SJSA1 (cell line): ENCODE data around the gene DYNC2I2. TPM values are rescaled to one million over a fixed set of nuclear protein-coding genes. Genes with fewer than 3 reads are reported as not detected.

ENCODE experiments used
- DNase-seq, 2 experiments: peaks; one replicate each; pipeline ENCODE4 v3.0.0-alpha.2; 2015 to 2020; ENCODE audit warnings: low spot score in 2 of 2, low read depth in 1 of 2
- H3K27ac ChIP-seq: fragments of 250-450 bp; sonication (Bioruptor Pico); 2 replicates; pipeline ENCODE4 v1.5.1; 2020; ENCODE audit warnings: mild to moderate bottlenecking, moderate library complexity
- H3K27me3 ChIP-seq: fragments of 250-450 bp; sonication (Bioruptor Pico); replicated peaks from 2 replicates; pipeline ENCODE4 v1.5.1; 2020; ENCODE audit warnings: mild to moderate bottlenecking, moderate library complexity
- H3K36me3 ChIP-seq: fragments of 250-450 bp; sonication (Bioruptor Pico); 2 replicates; pipeline ENCODE4 v1.5.1; 2020; ENCODE audit warnings: mild to moderate bottlenecking
- H3K4me1 ChIP-seq: fragments of 250-450 bp; sonication (Bioruptor Pico); replicated peaks from 2 replicates; pipeline ENCODE4 v1.6.1; 2021; ENCODE audit warnings: mild to moderate bottlenecking
- H3K4me3 ChIP-seq: fragments of 250-450 bp; sonication (Bioruptor Pico); 2 replicates; pipeline ENCODE4 v1.5.1; 2020; ENCODE audit warnings: mild to moderate bottlenecking
- H3K9me3 ChIP-seq: fragments of 250-450 bp; sonication (Bioruptor Pico); replicated peaks from 2 replicates; pipeline ENCODE4 v1.5.1; 2020; ENCODE audit warnings: mild to moderate bottlenecking
- total RNA-seq: library from RNA; depleted of rRNA; stranded (reverse); fragments of >200 nt; shearing (Covaris generic); gene quantifications from 2 replicates; pipeline ENCODE4 v1.2.3, GENCODE V29; 2014

The DYNC2I2 gene
- total RNA-seq, 1 experiment from 2014 or later, result 85.3 TPM

DNA sequence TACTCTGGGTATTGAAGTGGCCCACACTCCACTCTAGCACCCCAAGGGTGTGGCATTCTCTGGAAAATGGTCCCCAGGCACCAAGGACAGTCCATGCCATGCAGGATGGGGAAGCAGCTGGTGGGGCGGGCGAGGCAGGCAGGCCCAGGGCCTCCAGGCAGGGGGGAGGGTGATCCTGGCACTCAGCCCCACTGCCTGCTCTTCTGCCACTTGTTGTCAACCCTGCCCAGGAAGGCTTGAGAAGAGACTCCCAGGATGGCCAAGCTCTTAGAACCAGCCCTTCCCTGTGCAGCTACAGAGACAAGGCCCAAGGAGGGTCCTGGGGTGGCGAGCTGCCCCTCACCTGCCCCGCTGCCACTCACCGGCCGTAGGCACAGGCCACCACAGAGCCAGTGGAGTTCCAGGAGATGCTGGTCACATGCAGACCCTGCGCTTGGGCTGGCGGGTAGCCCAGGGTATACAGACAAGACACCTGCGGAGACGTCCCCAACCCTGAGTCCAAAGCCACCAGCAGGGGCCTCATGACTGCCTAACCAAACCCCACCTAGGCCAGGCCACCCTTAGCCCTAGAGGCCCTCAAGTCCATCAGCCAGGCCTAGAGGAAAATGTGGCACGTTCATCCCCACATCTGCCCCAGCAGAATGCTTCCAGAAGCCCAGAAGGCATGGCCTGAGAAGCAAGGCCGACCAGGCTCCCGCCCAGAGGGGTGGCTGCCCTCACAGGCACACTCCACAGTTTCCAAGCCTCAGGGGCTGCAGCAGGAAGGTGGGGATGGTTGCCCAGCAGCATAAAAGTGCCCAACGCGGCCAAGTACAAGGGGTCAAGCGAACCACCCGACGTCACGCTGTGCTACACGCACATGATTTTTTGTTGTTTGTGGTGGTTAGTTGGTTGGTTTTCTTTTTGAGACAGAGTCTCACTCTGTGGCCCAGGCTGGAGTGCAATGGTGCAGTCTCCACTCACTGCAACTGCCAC, 19.8 kb downstream of the DYNC2I2 start:
- H3K27ac ChIP-seq, result peak overlapping the region; percentile 100
- H3K36me3 ChIP-seq, result peaks cover 69% of the 10 kb centered on the region
- peaks cover 25% of the 10 kb centered on the region for H3K4me1 ChIP-seq
- no peaks in the 10 kb centered on the region for H3K27me3 ChIP-seq
- DNase-seq, result no peak
- no peak overlapping the region for H3K4me3 ChIP-seq
- no peaks in the 10 kb centered on the region; the same call in 1 of the 2 replicates for H3K9me3 ChIP-seq

DNA sequence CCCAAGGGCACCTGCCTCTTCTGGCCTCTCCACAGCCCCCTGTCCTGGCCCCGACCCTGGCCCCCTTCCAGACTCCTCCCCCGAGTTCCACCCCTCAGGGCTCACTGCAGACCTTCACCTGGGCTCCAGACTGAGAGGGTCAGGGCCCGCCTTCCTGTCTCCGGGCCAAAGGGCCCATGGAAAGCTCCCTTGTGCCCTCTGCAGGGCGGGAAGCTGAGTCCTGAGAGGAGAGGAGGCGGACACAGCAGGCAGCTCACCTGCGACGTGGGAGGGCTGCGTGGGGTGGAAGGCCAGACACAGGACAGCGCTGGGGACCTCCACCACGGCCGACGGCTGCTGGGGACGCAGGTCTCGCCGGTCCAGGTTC, 20.6 kb downstream of the DYNC2I2 start:
- peak; percentile 51 to 73 for DNase-seq
- H3K4me3 ChIP-seq, result peak overlapping the region; percentile 13; the same call in 1 of the 2 replicates
- no peaks in the 10 kb centered on the region; the same call in 1 of the 2 replicates for H3K9me3 ChIP-seq
- H3K27me3 ChIP-seq, result no peaks in the 10 kb centered on the region
- H3K4me1 ChIP-seq, result peaks cover 25% of the 10 kb centered on the region
- peak overlapping the region; percentile 100 for H3K27ac ChIP-seq
- H3K36me3 ChIP-seq, result peaks cover 78% of the 10 kb centered on the region

DNA sequence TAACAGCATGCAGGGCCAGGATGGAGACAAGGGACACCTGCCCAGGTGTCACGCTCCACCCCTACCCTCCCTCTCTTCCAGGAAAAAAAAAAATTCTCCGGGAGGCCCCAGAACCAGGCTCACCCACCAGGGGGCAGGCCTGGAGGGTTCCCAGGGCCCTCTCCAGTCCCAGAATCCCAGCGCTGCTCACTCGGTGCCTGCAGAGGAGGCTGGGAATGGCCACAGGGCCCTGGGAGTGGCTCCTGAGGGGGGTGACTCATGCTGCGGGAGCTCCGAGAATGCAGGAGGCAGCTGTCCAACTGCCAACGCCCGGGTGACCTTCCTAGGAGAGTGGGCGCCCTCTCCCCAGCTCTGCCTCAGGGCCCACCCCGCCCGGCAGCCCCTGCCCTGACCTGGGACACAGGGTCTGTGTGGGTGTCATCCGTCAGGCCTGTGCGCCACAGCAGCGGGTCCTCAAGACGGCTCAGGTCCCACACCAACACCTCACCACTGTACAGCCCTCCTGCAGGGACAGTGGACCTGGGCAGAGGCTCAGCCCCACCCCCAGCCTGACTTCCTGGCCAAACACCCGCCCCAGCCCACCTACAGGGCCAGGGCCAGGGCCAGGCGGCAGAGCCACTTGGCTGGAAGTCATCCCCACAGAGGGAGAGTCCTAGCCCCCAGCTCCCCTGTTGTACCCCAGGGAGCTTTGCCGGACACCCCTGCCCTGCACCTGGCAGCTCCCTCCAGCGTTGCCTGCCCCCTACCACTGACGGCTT, 21.2 kb downstream of the DYNC2I2 start:
- H3K4me3 ChIP-seq, result peak overlapping the region; percentile 13
- peaks cover 81% of the 10 kb centered on the region for H3K36me3 ChIP-seq
- peak; percentile 96 to 99 for DNase-seq
- no peaks in the 10 kb centered on the region; the same call in 1 of the 2 replicates for H3K9me3 ChIP-seq
- peak overlapping the region; percentile 100 for H3K27ac ChIP-seq
- peaks cover 25% of the 10 kb centered on the region for H3K4me1 ChIP-seq
- H3K27me3 ChIP-seq, result no peaks in the 10 kb centered on the region

DNA sequence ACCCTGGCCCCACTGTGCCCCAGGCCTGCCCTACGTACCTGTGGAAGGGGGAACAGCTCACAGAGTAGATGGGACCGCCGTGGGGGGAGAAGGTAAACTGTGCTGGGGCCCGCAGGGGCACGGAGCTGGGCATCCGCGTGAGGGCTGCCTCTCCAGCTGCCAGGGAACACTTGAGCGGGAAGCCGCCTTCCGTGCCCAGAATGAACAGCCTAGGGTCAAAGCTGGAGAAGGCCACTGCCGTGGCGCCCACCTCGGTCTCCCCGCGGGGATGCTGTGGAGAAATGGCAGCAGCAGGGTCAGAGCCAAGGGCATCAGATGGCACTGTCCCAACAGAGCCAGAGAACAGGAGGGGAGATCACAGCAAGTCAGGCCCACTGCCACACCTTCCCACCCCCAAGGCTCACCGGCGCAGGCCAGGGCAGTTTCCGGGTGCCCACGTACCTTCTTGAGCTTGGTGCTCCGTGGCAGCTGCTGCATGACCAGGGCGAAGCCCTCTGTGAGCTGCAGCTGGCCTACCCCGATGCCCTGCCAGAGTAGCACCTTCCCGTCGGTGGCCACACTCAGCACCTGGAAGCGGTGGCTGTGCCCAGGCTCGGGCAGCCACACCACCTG, 21.9 kb downstream of the DYNC2I2 start:
- Histone ChIP-seq H3K4me1 (peaks cover 25% of the 10 kb centered on the region), H3K4me3 (no peak overlapping the region), H3K36me3 (peaks cover 84% of the 10 kb centered on the region), H3K9me3 (no peaks in the 10 kb centered on the region; the same call in 1 of the 2 replicates), H3K27me3 (no peaks in the 10 kb centered on the region), H3K27ac (peak overlapping the region; percentile 100)
- DNase-seq, result no peak

DNA sequence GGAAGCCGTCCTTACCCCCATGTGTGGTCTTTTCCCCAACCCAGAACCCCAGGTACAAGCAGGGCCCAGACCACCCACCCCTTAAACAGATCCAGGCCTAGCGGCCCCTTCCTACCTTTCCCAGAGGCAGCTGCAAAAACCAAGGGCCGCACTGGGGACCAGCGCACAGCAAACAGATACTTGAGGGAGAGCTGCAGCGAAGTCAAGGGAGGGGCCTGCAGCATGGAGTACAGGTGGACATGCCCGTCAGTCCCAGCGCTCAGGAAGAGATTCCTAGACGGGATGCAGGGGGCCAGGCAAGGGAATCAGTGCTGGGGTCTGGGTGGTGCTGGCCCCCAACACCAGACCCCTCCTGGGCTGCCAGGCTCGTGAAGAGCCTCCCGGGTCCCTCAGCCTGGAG, 22.5 kb downstream of the DYNC2I2 start:
- no peak for DNase-seq

DNA sequence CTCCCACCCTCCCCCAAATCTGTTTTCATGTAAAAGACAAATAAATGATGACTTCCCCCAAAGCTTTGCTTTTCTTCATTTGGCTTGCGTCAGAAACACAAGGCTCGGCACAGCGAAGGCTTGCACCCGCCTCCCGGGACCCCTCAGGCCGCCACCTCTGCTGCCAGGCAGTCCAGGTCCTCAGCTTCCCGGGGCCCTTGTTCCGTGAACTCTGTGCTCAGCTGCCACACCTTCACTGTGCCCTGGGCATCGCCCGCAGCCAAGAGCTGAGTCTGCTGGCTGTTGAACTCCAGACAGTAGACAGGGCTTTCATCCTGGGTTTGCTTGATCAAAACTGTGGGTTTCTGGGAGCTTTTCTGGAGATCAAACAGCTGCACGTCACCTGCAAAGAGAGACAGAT, 23.0 kb downstream of the DYNC2I2 start:
- Histone ChIP-seq H3K4me3 (no peak overlapping the region), H3K4me1 (peaks cover 25% of the 10 kb centered on the region), H3K36me3 (peaks cover 91% of the 10 kb centered on the region), H3K27ac (no peak overlapping the region), H3K9me3 (no peaks in the 10 kb centered on the region; the same call in 1 of the 2 replicates), H3K27me3 (no peaks in the 10 kb centered on the region)
- DNase-seq, result no peak

More for the DNA sequence above, 22.5 kb downstream of the DYNC2I2 start:
- Histone ChIP-seq H3K27ac (0 out of 2 replicates have a peak overlapping the region, but pooled peaks have one; percentile 100), H3K36me3 (peaks cover 90% of the 10 kb centered on the region), H3K4me3 (no peak overlapping the region), H3K9me3 (no peaks in the 10 kb centered on the region; the same call in 1 of the 2 replicates), H3K27me3 (no peaks in the 10 kb centered on the region), H3K4me1 (peaks cover 25% of the 10 kb centered on the region)

DNA sequence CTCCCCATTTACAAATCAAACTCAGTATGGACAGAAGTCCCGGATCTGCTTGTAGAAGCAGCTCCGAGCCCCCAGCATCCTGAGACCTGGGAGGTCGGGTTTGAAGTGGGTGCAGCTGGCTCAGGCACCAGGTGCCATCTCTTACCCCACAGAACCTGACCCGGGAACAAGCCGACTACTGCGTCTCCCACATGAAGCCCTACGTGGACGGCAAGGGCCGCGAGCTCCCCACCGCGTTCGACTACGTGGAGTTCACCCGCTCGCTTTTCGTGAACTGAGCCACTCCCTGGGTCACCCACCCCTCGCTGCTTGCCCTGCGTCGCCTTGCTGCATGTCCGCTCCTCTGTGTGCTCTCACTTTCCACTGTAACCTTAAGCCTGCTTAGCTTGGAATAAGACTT, 23.6 kb downstream of the DYNC2I2 start:
- H3K27me3 ChIP-seq, result no peaks in the 10 kb centered on the region
- H3K4me1 ChIP-seq, result peaks cover 25% of the 10 kb centered on the region
- H3K4me3 ChIP-seq, result no peak overlapping the region
- no peak for DNase-seq
- H3K27ac ChIP-seq, result no peak overlapping the region
- peaks cover 95% of the 10 kb centered on the region for H3K36me3 ChIP-seq
- H3K9me3 ChIP-seq, result no peaks in the 10 kb centered on the region; the same call in 1 of the 2 replicates

DNA sequence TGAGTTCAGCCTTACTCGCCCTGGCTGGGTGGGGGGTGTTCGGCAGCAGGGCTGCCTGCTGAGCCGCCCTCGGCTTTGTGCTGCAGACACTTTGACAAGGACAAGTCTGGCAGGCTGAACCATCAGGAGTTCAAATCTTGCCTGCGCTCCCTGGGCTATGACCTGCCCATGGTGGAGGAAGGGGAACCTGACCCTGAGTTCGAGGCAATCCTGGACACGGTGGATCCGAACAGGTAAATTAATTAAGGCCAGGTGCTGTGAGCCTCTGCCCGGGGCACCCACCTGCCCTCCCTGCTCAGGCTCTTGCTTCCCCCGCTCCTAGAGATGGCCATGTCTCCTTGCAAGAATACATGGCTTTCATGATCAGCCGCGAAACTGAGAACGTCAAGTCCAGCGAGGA, 24.2 kb downstream of the DYNC2I2 start:
- H3K4me3 ChIP-seq, result no peak overlapping the region
- H3K4me1 ChIP-seq, result peaks cover 25% of the 10 kb centered on the region
- H3K27me3 ChIP-seq, result no peaks in the 10 kb centered on the region
- H3K27ac ChIP-seq, result no peak overlapping the region
- peaks cover 95% of the 10 kb centered on the region for H3K36me3 ChIP-seq
- DNase-seq, result no peak
- H3K9me3 ChIP-seq, result no peaks in the 10 kb centered on the region; the same call in 1 of the 2 replicates

DNA sequence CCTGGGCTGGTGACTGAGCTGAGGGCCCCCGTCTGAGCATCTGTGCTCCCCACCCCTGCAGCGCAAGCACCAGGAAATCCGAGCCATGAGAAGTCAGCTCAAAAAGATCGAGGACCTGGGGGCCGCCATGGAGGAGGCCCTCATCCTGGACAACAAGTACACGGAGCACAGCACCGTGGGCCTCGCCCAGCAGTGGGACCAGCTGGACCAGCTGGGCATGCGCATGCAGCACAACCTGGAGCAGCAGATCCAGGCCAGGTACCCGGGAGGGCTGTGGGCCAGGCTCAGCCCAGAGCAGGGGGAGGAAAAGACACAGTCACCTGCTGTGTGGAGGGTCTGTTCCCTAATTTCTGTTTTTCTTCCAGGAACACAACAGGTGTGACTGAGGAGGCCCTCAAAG, 24.6 kb downstream of the DYNC2I2 start:
- no peak for DNase-seq
- H3K4me1 ChIP-seq, result peaks cover 25% of the 10 kb centered on the region
- peaks cover 95% of the 10 kb centered on the region for H3K36me3 ChIP-seq
- no peaks in the 10 kb centered on the region for H3K27me3 ChIP-seq
- no peaks in the 10 kb centered on the region; the same call in 1 of the 2 replicates for H3K9me3 ChIP-seq
- no peak overlapping the region for H3K4me3 ChIP-seq
- H3K27ac ChIP-seq, result no peak overlapping the region

DNA sequence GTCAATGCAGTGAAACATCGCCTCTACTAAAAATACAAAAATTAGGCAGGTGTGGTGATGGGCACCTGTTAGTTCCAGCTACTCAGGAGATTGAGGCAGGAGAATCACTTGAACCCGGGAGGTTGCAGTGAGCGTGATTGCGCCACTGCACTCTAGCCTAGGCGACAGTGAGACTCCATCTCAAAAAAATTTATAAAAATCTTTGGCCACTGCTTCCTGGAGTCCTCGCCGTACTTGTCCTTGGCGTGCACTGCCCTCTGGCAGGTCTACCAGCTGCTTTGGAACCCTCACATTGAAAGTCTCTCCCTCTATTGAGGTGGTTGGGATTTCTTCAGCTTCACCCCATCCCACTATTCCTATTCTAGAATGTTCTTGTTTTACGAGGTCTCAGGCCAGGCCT, 25.0 kb downstream of the DYNC2I2 start:
- H3K9me3 ChIP-seq, result no peaks in the 10 kb centered on the region; the same call in 1 of the 2 replicates
- no peak overlapping the region for H3K4me3 ChIP-seq
- H3K27ac ChIP-seq, result no peak overlapping the region
- H3K4me1 ChIP-seq, result peaks cover 21% of the 10 kb centered on the region
- peaks cover 95% of the 10 kb centered on the region for H3K36me3 ChIP-seq
- no peaks in the 10 kb centered on the region for H3K27me3 ChIP-seq
- DNase-seq, result no peak

DNA sequence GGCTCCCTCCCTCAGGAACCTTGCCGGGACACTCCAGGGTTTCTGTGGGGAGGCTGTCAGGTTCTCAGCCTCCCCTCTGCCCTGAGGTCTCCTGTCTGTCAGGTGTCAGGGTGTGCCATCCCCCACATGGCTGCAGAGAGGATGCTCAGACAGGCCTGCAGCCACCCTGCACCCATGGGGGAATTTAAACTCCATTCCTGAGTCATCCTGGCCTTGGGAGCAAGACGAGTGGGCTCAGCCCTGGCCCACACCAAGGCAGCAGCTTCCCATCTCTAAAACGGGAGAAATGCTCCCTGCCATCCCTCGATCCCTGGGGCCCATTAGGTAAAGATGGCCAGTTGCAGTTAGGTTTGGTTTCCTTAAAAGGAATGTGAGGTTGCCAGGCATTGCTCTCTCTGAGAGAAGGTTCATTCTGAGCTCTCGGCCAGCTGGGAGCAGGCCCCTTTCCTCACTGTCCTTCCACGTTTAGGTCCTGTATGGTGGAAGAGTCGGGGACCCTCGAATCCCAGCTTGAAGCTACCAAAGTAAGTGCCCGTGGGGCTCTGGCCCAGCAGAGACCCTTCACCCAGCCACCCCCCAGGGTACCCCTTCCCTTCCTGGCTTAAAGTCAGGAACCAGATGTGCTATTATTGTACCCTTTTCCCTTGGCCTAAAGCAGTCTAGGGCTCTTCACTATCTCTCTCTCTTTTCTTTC, 26.6 kb downstream of the DYNC2I2 start:
- no peak overlapping the region for H3K4me3 ChIP-seq
- no peak for DNase-seq
- H3K4me1 ChIP-seq, result peaks cover 6% of the 10 kb centered on the region
- peaks cover 100% of the 10 kb centered on the region for H3K36me3 ChIP-seq
- no peaks in the 10 kb centered on the region; the same call in 1 of the 2 replicates for H3K9me3 ChIP-seq
- H3K27ac ChIP-seq, result no peak overlapping the region
- no peaks in the 10 kb centered on the region for H3K27me3 ChIP-seq

DNA sequence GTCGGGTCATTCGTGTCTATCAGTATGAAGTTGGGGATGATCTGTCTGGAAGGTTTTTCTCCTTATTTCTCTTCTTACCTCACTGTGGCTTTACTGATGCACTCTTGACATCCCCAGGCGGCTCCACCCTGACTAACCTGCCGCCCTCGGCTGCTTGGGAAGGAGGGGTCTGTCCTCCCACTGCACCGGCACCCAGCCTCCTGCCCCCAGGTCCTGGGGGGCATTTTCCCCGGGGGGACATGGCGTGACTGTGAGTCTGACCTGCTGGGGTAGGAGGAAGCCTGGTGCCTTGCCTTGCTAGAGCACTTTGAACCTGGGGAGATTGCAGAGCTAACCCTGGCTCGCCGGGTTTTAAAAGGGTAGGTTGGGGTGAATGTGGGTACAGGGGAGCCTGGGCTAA, 27.5 kb downstream of the DYNC2I2 start:
- H3K27ac ChIP-seq, result no peak overlapping the region
- no peak for DNase-seq
- no peaks in the 10 kb centered on the region for H3K4me1 ChIP-seq
- H3K9me3 ChIP-seq, result no peaks in the 10 kb centered on the region
- no peaks in the 10 kb centered on the region for H3K27me3 ChIP-seq
- no peak overlapping the region for H3K4me3 ChIP-seq
- H3K36me3 ChIP-seq, result peaks cover 100% of the 10 kb centered on the region
